ENCODE data around the gene GNB1L. TPM values are rescaled to one million over a fixed set of nuclear protein-coding genes. Genes with fewer than 3 reads are reported as not detected.
A peak's percentile ranks its signal among the peaks of the same experiment; 100 is the strongest.

GNB1L gene
- polyA plus RNA-seq, 1 donor from 2014 or later, result 16.5 TPM

DNA sequence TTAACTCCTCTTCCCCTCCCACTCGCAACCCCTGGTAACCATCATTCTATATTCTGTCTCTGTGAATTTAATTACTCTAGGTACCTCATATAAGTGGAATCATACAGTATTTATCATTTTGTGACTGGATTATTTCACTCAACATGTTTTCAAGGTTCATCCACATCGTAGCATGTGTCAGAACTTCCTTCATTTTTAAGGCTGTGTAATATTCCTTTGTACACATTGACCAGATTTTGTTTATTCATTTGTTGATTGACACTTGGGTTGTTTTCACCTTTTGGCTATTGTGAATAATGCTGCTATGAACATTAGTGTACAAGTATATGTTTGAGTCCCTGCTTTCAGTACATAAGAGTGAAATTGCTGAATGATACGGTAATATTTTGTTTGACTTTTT is 2.7 kb upstream of the GNB1L start:
- no peaks in the 10 kb centered on the region for H4K20me1 ChIP-seq (ENCODE audit: insufficient read depth)
- H3K4me3 ChIP-seq (ENCODE audit: low read length), result no peak overlapping the region
- H3K9me2 ChIP-seq (ENCODE audit: insufficient read depth, low read length), result no peaks in the 10 kb centered on the region
- H2AFZ ChIP-seq (ENCODE audit: low read depth, low read length), result no peak overlapping the region
- H3K27me3 ChIP-seq (ENCODE audit: insufficient read depth, low read depth, low read length), result no peaks in the 10 kb centered on the region
- no peak overlapping the region for H3K9ac ChIP-seq (ENCODE audit: low read length)
- no peak overlapping the region for H3K4me2 ChIP-seq (ENCODE audit: low read length)
- no peaks in the 10 kb centered on the region for H3F3A ChIP-seq (ENCODE audit: insufficient read depth, low read length, poor library complexity, severe bottlenecking)
- TF ChIP-seq POLR2AphosphoS5 (IDR thresholded peaks at IDR 0.05), result no peak
- H3K9me3 ChIP-seq (ENCODE audit: low read length), result no peaks in the 10 kb centered on the region
- H3K36me3 ChIP-seq (ENCODE audit: insufficient read depth, low read length), result no peaks in the 10 kb centered on the region
- peaks cover 27% of the 10 kb centered on the region for H3K79me2 ChIP-seq (replicated peaks; ENCODE audit: insufficient read depth, low read length)
- H3K27ac ChIP-seq (ENCODE audit: low read length), result no peak overlapping the region

DNA sequence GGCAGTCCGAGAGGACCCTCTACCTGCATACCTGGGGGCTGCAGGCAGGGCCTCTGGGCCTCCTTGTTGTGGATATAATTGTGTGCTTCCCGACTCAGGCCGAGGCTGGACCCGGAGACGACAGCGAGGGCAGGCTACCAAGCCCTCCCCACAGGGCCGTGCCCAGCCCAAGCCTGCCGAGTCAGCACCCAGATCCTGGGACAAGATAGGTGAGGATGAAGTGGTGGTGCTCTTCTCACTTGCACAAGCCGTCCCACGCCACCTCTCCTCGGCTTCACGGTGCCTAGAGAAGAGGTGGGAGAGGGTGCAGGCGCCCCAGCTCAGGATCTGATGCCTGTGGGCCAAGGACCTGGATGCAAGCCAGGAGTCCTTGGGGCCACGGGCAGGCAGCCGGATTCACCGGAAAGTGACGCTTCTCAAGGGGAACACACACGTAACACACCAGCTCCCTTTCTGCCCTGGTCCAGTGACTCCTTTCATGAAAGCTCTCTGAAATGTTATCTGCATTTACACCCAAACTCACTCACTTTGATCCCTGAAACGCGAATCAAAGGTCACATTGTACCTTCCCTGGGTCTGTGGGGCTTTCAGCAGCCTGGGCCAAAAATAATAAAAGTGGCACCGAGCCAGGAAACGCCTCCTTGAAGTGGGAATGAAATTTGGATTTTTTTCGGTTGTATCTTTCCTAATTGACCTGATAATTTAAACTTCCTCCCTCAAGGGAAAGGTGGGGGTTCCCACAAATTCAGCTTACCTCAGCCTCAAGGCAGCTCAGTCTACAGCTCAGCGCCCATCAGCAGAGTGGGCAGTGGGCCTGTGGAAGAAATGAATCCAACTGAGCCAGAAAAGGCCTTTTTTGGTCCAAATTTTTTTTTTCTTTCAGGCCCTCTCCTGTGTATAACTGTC is 1.1 kb upstream of the GNB1L start:
- Histone ChIP-seq H3K79me2 (replicated peaks; ENCODE audit: insufficient read depth, low read length) (peaks cover 32% of the 10 kb centered on the region), H3K9ac (ENCODE audit: low read length) (peak overlapping the region; percentile 94), H3K36me3 (ENCODE audit: insufficient read depth, low read length) (no peaks in the 10 kb centered on the region), H3K9me3 (ENCODE audit: low read length) (no peaks in the 10 kb centered on the region), H3K4me3 (ENCODE audit: low read length) (peak overlapping the region; percentile 99), H3K9me2 (ENCODE audit: insufficient read depth, low read length) (no peaks in the 10 kb centered on the region), H3K4me2 (ENCODE audit: low read length) (peak overlapping the region; percentile 78), H4K20me1 (ENCODE audit: insufficient read depth) (no peaks in the 10 kb centered on the region), H3K27ac (ENCODE audit: low read length) (peak overlapping the region; percentile 86), H3F3A (ENCODE audit: insufficient read depth, low read length, poor library complexity, severe bottlenecking) (no peaks in the 10 kb centered on the region), H3K27me3 (ENCODE audit: insufficient read depth, low read depth, low read length) (no peaks in the 10 kb centered on the region), H2AFZ (ENCODE audit: low read depth, low read length) (peak overlapping the region; percentile 91)
- TF ChIP-seq EP300 (conservative IDR thresholded peaks at IDR 0.05; ENCODE audit: poor library complexity, severe bottlenecking) (no peak), POLR2AphosphoS5 (IDR thresholded peaks at IDR 0.05) (no peak), SMC3 (conservative IDR thresholded peaks at IDR 0.05; ENCODE audit: poor library complexity) (no peak)

DNA sequence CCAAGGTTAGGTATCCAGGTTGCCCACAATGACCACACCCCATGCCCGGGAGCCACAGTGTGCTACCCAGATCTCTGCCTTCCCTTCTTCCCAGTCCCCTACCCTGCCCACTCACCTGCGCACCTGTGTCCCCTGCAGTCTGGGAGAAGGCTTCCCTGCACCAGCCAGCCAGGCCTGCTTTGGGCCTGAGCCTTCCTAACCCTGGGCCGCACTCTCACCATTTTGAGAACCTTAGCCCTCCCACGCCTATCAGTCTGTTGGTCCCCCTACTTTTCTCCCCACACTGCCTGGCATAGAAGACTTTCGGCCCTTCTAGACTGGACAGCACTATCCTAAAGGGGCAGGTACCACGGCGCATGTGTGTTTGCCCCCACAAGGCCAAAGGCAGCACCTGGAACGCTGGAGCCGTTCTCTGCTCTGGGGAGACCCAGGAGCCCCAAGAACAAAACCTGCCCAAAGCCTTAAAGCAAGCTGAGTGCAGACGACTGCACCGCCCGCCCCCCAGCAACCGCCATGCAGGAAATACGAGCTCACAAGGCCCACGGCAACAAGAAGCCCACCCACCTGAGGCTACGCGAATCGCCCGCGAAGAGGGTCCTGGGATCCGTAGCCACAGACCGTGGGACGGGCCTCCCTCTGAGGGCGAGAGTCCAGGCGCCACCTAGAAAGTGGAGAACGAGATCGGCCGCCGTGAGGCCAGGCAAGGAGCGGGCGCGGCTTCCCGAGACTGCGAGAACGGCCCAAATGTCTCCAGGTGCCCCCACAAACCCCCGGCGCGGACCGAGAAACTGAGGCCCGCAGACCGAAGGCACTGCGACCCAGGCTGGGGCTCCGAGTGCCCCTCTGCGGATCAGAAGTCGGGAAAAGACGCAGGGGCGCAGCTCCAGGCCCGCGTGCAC is 546 bp downstream of the GNB1L start:
- no peaks in the 10 kb centered on the region for H3K9me2 ChIP-seq (ENCODE audit: insufficient read depth, low read length)
- H3K9ac ChIP-seq (ENCODE audit: low read length), result peak overlapping the region; percentile 94
- peak overlapping the region; percentile 86 for H3K4me2 ChIP-seq (ENCODE audit: low read length)
- peak overlapping the region; percentile 69 for H2AFZ ChIP-seq (ENCODE audit: low read depth, low read length)
- no peaks in the 10 kb centered on the region for H3K36me3 ChIP-seq (ENCODE audit: insufficient read depth, low read length)
- H3K9me3 ChIP-seq (ENCODE audit: low read length), result no peaks in the 10 kb centered on the region
- peak overlapping the region; percentile 99 for H3K4me3 ChIP-seq (ENCODE audit: low read length)
- H3K27ac ChIP-seq (ENCODE audit: low read length), result peak overlapping the region; percentile 70
- H3K27me3 ChIP-seq (ENCODE audit: insufficient read depth, low read depth, low read length), result no peaks in the 10 kb centered on the region
- peaks cover 32% of the 10 kb centered on the region for H3K79me2 ChIP-seq (replicated peaks; ENCODE audit: insufficient read depth, low read length)
- H4K20me1 ChIP-seq (ENCODE audit: insufficient read depth), result no peaks in the 10 kb centered on the region
- TF ChIP-seq SMC3 (conservative IDR thresholded peaks at IDR 0.05; ENCODE audit: poor library complexity) (no peak), POLR2AphosphoS5 (IDR thresholded peaks at IDR 0.05) (no peak), EZH2 (IDR thresholded peaks at IDR 0.05; ENCODE audit: borderline replicate concordance, insufficient read depth, low read length, poor library complexity, severe bottlenecking) (no peak), EP300 (conservative IDR thresholded peaks at IDR 0.05; ENCODE audit: poor library complexity, severe bottlenecking) (no peak), RAD21 (conservative IDR thresholded peaks at IDR 0.05) (no peak), TAF1 (IDR thresholded peaks at IDR 0.05; ENCODE audit: low read depth) (no peak), MXI1 (conservative IDR thresholded peaks at IDR 0.05; ENCODE audit: poor library complexity, severe bottlenecking) (no peak)
- TF ChIP-seq, protein P1, sequence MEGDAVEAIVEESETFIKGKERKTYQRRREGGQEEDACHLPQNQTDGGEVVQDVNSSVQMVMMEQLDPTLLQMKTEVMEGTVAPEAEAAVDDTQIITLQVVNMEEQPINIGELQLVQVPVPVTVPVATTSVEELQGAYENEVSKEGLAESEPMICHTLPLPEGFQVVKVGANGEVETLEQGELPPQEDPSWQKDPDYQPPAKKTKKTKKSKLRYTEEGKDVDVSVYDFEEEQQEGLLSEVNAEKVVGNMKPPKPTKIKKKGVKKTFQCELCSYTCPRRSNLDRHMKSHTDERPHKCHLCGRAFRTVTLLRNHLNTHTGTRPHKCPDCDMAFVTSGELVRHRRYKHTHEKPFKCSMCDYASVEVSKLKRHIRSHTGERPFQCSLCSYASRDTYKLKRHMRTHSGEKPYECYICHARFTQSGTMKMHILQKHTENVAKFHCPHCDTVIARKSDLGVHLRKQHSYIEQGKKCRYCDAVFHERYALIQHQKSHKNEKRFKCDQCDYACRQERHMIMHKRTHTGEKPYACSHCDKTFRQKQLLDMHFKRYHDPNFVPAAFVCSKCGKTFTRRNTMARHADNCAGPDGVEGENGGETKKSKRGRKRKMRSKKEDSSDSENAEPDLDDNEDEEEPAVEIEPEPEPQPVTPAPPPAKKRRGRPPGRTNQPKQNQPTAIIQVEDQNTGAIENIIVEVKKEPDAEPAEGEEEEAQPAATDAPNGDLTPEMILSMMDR (IDR thresholded peaks at IDR 0.05; ENCODE audit: poor library complexity, severe bottlenecking), result no peak
- TF ChIP-seq, protein P2, sequence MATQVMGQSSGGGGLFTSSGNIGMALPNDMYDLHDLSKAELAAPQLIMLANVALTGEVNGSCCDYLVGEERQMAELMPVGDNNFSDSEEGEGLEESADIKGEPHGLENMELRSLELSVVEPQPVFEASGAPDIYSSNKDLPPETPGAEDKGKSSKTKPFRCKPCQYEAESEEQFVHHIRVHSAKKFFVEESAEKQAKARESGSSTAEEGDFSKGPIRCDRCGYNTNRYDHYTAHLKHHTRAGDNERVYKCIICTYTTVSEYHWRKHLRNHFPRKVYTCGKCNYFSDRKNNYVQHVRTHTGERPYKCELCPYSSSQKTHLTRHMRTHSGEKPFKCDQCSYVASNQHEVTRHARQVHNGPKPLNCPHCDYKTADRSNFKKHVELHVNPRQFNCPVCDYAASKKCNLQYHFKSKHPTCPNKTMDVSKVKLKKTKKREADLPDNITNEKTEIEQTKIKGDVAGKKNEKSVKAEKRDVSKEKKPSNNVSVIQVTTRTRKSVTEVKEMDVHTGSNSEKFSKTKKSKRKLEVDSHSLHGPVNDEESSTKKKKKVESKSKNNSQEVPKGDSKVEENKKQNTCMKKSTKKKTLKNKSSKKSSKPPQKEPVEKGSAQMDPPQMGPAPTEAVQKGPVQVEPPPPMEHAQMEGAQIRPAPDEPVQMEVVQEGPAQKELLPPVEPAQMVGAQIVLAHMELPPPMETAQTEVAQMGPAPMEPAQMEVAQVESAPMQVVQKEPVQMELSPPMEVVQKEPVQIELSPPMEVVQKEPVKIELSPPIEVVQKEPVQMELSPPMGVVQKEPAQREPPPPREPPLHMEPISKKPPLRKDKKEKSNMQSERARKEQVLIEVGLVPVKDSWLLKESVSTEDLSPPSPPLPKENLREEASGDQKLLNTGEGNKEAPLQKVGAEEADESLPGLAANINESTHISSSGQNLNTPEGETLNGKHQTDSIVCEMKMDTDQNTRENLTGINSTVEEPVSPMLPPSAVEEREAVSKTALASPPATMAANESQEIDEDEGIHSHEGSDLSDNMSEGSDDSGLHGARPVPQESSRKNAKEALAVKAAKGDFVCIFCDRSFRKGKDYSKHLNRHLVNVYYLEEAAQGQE (IDR thresholded peaks at IDR 0.05; ENCODE audit: borderline replicate concordance), result no peak
- H3F3A ChIP-seq (ENCODE audit: insufficient read depth, low read length, poor library complexity, severe bottlenecking), result no peaks in the 10 kb centered on the region
